Astrocyte (in vitro differentiated cells and primary cell): ENCODE data around the gene REXO2.

ENCODE experiments used
- CTCF ChIP-seq: IDR thresholded peaks from 2 replicates; pipeline ENCODE4 v1.5.1; 2011; ENCODE audit warnings: low read depth, mild to moderate bottlenecking, inconsistent platforms, low read length, moderate library complexity; ENCODE audit not compliant: insufficient read depth
- EZH2 ChIP-seq: IDR thresholded peaks from 2 replicates; pipeline ENCODE4 v1.6.1; 2012; ENCODE audit warnings: mild to moderate bottlenecking, low read length, inconsistent platforms; ENCODE audit not compliant: insufficient read depth

- TF ChIP-seq CTCF (no peak), EZH2 (no peak)
Observed at GRCh38 chr11:114447892-114448291, 8.6 kb downstream of the REXO2 start.
